Limb (tissue), 2 donors: Measurements from ENCODE around the gene IFT52.
A peak's percentile ranks its signal among the peaks of the same experiment; 100 is the strongest.
"Not testable (repeated sequence)": the region's sequence is repeated elsewhere in the genome, so short reads cannot be mapped to it uniquely, and the experiment has no call there.

Experiments
- DNase-seq, 2 donors: peaks; one replicate each; pipeline ENCODE4 v3.0.0-alpha.2; 2016; ENCODE audit errors: extremely low spot score in 2 of 2

Gene IFT52

GRCh38 chr20:43567477-43567876 lies 23.3 kb upstream of the IFT52 start:
- DNase-seq, result no peak

DNA sequence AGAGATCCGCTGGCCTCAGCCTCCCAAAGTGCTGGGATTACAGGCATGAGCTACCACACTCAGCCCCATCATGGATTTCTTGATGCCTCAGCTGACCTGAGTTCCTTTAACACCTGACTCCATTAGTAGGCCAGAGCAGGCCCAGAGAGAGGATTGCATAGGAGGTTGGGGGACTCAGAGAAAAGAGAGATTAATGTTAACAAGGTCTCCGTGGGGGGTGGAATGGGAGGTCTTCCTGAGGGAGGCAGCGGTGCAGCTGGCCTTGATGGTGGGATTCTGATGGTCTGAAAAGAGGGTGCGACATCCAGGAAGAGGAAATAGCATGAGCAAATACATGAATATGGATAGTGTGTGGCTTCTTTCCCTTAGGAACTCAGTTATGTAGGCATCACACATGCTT lies 22.0 kb upstream of the IFT52 start:
- no peak for DNase-seq

DNA sequence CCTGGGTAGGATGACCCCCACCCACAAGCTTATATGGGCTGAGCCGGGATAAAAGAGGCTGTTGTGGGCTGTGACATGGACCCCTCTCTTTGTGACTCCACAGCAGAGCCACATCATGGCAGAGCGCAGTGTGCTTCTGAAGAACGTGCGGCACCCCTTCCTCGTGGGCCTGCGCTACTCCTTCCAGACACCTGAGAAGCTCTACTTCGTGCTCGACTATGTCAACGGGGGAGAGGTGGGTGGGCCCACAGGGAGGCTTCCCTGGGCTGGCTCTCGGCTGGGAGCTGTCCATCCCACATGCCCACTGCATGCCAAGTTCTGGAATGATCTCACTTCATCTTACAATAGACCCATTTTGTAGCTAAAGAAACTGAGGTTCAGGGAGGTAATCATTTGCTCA lies 21.5 kb upstream of the IFT52 start:
- DNase-seq, result no peak

DNA sequence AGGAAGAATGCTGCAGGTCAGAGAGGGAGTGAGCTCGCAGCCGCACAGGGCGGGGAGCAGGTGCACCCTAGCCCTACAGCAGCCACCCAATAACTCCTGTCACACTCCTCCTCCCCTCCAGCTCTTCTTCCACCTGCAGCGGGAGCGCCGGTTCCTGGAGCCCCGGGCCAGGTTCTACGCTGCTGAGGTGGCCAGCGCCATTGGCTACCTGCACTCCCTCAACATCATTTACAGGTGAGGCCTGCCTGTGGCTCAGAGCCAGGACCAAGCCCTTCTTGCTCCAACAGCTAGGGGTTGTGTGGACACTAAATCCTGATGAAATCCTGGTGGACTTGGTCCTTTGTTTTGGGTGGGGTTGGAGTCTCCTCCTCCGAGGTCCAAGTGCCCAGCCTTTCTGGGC lies 20.2 kb upstream of the IFT52 start:
- DNase-seq, result no peak

GRCh38 chr20:43571310-43571709 lies 19.4 kb upstream of the IFT52 start:
- DNase-seq, result no peak

DNA sequence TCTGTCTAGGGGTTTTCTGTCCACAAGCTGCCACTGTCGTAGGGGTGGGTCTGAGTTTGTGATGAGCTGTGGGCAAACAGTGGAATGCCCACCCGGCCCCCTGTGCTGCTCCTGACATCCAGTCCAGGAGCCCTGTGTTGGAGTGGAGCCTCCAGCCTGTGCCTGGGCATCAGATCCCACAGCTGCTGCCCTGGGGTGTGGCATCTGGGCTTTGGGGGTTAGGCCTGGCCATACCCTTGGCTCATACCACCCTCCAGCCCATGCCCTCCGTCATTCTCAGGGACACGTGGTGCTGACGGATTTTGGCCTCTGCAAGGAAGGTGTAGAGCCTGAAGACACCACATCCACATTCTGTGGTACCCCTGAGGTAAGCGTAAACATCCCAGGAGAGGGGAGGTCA lies 19.0 kb upstream of the IFT52 start:
- DNase-seq, result no peak

GRCh38 chr20:43572891-43573290 lies 17.8 kb upstream of the IFT52 start:
- DNase-seq, result no peak

DNA sequence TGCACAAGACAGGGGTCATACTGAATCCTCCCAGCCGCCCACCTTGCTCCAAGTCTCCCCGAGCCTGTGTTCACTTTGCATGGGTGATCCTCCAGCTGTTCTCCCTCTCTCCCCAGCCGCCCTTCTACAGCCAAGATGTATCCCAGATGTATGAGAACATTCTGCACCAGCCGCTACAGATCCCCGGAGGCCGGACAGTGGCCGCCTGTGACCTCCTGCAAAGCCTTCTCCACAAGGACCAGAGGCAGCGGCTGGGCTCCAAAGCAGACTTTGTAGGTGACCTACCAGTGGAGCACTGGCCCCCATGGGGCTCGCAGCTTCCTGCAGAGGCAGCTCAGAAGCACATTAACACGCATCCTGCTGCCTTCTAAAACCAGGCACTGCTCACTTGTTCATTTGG lies 14.6 kb upstream of the IFT52 start:
- DNase-seq, result no peak

GRCh38 chr20:43579861-43580793 lies 10.6 kb upstream of the IFT52 start:
- DNase-seq, result no peak

DNA sequence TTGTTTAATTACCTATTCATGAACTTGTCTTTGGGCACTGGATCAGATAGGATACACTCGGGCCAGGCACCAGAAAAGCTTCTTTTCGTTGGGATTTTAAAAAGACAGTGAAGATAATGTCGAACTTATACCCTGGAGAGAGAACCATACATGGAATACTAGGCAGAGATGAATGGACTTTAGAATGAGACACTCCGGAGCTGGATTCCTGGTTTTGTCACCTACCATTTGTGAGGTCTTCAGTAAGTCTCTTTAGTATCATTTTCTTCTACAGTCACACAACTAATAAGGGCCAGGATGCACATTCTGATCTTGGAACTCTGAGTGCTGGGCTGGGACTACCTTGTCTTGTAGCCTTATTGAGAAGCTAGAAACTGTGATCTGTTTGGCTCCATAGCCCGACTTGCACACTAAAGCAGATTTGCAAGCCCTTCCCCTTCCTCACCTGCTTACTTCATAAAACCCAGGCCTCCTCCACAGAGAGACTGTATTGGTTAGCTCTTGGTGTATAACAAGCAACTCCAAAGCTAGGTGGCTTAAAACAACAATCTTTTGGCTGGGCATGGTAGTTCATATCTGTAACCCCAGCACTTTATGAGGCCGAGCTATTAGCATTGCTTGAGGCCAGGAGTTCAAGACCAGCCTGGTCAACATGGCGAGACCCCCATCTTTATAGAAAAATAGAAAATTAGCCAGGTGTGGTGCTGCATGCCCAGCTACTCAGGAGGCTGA lies 7.4 kb upstream of the IFT52 start:
- DNase-seq, result no peak

DNA sequence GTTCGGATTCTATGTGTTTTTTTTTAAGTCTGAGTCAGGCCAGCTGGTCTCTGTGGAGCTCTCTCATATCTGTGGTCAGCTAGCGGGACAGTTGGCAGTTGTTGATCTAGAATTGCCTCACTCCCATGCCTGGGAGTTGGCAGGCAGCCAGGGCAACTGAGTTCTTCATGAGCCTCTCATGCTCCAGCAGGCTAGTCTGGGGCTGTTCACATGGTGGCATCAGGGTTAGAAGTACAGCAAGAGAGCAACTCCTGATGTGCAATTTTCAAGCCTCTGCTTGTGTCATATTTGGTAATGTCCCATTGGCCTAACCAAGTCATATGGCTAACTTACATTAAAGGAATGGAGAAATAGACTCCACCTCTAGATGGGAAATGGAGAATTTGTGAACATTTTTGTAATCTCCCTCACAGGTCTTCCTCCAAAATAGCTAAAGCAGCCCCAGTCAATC lies 6.7 kb upstream of the IFT52 start:
- peak in 1 of 2 donors; percentile 33 for DNase-seq

- DNase-seq, result no peak
Measured at GRCh38 chr20:43584448-43585136, 6.1 kb upstream of the IFT52 start.

GRCh38 chr20:43586641-43587040 lies 4.1 kb upstream of the IFT52 start:
- DNase-seq, result no peak

- DNase-seq, result not testable (repeated sequence)
Measured at GRCh38 chr20:43588526-43588925, 2.2 kb upstream of the IFT52 start.

GRCh38 chr20:43590036-43590391 lies 723 bp upstream of the IFT52 start:
- no peak for DNase-seq

DNA sequence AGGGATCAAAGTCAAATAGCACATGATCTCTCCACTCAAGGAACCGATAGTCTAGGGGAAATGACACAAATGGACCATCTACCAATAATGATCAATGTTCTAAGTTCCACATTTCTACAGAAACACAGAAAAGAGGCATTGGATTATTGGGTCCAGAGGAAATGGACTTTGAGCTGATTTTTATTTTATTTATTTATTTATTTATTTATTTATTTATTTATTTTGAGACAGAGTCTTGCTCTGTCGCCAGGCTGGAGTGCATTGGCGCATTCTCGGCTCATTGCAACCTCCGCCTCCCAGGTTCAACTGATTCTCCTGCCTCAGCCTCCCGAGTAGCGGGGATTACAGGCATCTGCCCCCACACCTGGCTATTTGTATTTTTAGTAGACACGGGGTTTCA lies 11.2 kb downstream of the IFT52 start:
- DNase-seq, result not testable (repeated sequence)

- no peak for DNase-seq
Measured at GRCh38 chr20:43603124-43603523, 12.4 kb downstream of the IFT52 start.

GRCh38 chr20:43605715-43606114 lies 15.0 kb downstream of the IFT52 start:
- no peak for DNase-seq

DNA sequence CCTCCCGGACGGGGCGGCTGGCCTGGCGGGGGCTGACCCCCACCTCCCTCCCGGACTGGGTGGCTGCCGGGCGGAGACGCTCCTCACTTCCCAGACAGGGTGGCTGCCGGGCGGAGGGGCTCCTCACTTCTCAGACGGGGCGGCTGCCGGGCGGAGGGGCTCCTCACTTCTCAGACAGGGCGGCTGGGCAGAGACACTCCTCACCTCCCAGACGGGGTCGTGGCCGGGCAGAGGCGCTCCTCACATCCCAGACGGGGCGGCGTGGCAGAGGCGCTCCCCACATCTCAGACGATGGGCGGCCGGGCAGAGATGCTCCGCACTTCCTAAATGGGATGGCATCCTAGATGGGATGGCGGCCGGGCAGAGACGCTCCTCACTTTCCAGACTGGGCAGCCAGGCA lies 16.5 kb downstream of the IFT52 start:
- not testable (repeated sequence) for DNase-seq

DNA sequence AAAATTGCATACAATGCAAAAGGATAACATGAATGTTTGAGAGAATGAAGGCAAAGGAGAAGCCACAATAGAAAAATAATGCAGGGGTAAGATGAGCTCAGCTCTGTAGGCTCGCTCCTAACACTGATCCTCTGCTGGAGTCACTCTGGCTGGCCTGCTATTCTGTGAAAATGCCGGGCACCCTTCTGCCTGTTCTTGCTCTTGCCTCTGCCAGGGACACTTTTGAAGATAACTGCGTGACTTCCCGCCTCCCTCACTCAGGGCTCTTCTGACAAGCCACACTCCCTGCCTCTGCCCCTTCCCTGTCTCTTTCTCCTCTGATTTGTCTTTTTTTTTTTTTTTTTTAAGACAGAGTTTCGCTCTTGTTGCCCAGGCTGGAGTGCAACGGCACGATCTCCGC lies 40.9 kb downstream of the IFT52 start:
- DNase-seq, result no peak

- no peak for DNase-seq
Measured at GRCh38 chr20:43636429-43636828, 45.7 kb downstream of the IFT52 start.

- DNase-seq, result no peak
Measured at GRCh38 chr20:43642548-43642947, 51.8 kb downstream of the IFT52 start.
